ENCODE measurements around the gene BIRC6.

DNA sequence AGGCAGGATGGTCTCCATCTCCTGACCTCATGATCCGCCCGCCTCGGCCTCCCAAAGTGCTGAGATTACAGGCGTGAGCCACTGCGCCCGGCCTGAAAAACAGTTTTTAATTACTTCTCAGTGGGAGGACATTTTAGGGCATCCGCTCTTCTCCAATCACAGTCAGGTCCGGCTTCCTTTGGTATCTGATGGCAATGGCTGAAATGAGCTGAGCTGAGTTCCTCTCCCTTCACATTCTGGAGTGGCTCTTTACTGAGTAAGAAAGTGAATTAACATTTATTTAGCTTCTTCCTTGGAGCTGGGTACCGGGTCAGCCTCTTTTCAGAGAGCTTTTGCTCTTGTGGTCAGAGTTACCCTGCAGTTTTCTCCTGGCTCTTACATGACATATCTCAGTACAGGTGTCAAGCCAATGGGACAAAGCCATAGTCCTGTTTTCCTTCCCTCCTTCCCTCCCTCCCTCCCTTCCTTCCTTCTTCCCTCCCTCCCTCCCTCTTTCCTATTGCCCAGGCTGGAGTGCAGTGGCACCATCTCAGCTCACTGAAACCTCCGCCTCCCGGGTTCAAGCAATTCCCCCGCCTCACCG, 269.9 kb downstream of the BIRC6 start:
- TF ChIP-seq POLR2A (IDR thresholded peaks at IDR 0.05; ENCODE audit: low read depth, low read length) (no peak), SPI1 (IDR thresholded peaks at IDR 0.05; ENCODE audit: low read depth, low read length) (no peak), TAF1 (IDR thresholded peaks at IDR 0.05; ENCODE audit: low read depth, low read length) (no peak)

Measured in GM12891 (cell line).